ENCODE data around the gene LRP1. TPM values are rescaled to one million over a fixed set of nuclear protein-coding genes. Genes with fewer than 3 reads are reported as not detected.

The LRP1 gene
- total and polyA plus RNA-seq, 2 of the 13 experiments (the other 11 are each of a cell fraction or from before 2014, with no cell fraction given): 14.7 to 30.8 TPM

GRCh38 chr12:57213058-57213715, 84.9 kb downstream of the LRP1 start:
- Histone ChIP-seq H3K79me2 (ENCODE audit: insufficient read depth, low read length) (no peaks in the 10 kb centered on the region), H3K9me3 (ENCODE audit: low read length) (no peaks in the 10 kb centered on the region), H4K20me1 (ENCODE audit: insufficient read depth, low read length) (peaks cover 9% of the 10 kb centered on the region; the same call in 1 of the 2 replicates), H3K36me3 (replicated peaks in 1 of 2; ENCODE audit: control insufficient read depth in 1 of 2, insufficient read depth in 2 of 2, low read length in 2 of 2) (peaks cover 27 to 42% of the 10 kb centered on the region in 2 experiments; a peak in 4 of 5 replicates), H3K27ac (ENCODE audit: extremely low read length, insufficient read depth, low read length) (no peak overlapping the region), H3K4me1 (ENCODE audit: insufficient read depth, low read length) (peaks cover 37% of the 10 kb centered on the region), H3K27me3 (ENCODE audit: control insufficient read depth in 1 of 2, insufficient read depth in 2 of 2, low read length in 2 of 2) (peaks cover 9 to 33% of the 10 kb centered on the region in 2 experiments), H3K9ac (ENCODE audit: insufficient read depth, low read depth, low read length) (no peak overlapping the region), H3K4me3 (replicated peaks in 1 of 3; ENCODE audit: insufficient read depth in 1 of 3, low read depth in 2 of 3, low read length in 3 of 3) (no peak overlapping the region), H2AFZ (ENCODE audit: low read length) (no peak overlapping the region), H3K4me2 (ENCODE audit: low read depth, low read length) (no peak overlapping the region)
- DNase-seq (ENCODE audit: low spot score): peak; percentile 53
- in situ Hi-C loops (cut with HindIII; ENCODE audit: extremely low pct_ligation_motif_present, low pct_unique_long_range_greater_than_20kb) (no loop called here), intact Hi-C loops (cut with micrococcal nuclease; ENCODE audit: unreplicated experiment) (no loop called here)
- no TSS peak for BruUV-seq (replicated peaks)
- WGBS (ENCODE audit: low lambda C conversion rate): 30% methylated on average over 16 of the region's 16 CpGs
- peak; percentile 42 for ATAC-seq
- CTCF ChIA-PET (ENCODE audit: low intra/inter-chr PET ratio, low total read pairs): interaction anchor here (0.5 to 9.8 kb wide), 2 partner anchors 27 to 54 kb away, joined by 3 to 308 read pairs; a partner anchor contains a TSS
- FAIRE-seq: peak; percentile 40
- POLR2A ChIA-PET: interaction anchor here (0.7 to 2.6 kb wide), 8 partner anchors 17 to 312 kb away, joined by 3 to 14 read pairs (median 3); partner anchors contain the start of genes SHMT2 and STAT6
- TF ChIP-seq YY1 (IDR thresholded peaks at IDR 0.05; ENCODE audit: insufficient read depth, insufficient replicate concordance, low read depth, low read length): no peak
- no peak for TF ChIP-seq ZEB1 (IDR thresholded peaks at IDR 0.05; ENCODE audit: insufficient replicate concordance, low read depth)
- TF ChIP-seq ZNF644 (CRISPR knock-in tag; IDR thresholded peaks at IDR 0.05; ENCODE audit: low read depth): no peak
- no peak for TF ChIP-seq ZNF318 (CRISPR knock-in tag; IDR thresholded peaks at IDR 0.05)
- TF ChIP-seq ZC3H13 (CRISPR knock-in tag; IDR thresholded peaks at IDR 0.05): no peak
- TF ChIP-seq KLF13 (CRISPR knock-in tag; IDR thresholded peaks at IDR 0.05): no peak
- no peak for TF ChIP-seq FOXK2 (IDR thresholded peaks at IDR 0.05)
- TF ChIP-seq ZNF468 (CRISPR knock-in tag; IDR thresholded peaks at IDR 0.05): no peak
- TF ChIP-seq ZNF841 (CRISPR knock-in tag; IDR thresholded peaks at IDR 0.05; ENCODE audit: borderline replicate concordance): no peak
- no peak for TF ChIP-seq ZNF230 (CRISPR knock-in tag; IDR thresholded peaks at IDR 0.05)
- no peak for TF ChIP-seq ZBTB3 (CRISPR knock-in tag; IDR thresholded peaks at IDR 0.05; ENCODE audit: borderline replicate concordance, low read depth)
- no peak for TF ChIP-seq DRAP1 (CRISPR knock-in tag; IDR thresholded peaks at IDR 0.05)
- TF ChIP-seq FOXK1 (CRISPR knock-in tag; IDR thresholded peaks at IDR 0.05; ENCODE audit: borderline replicate concordance, low read depth): no peak
- no peak for TF ChIP-seq NCOA2 (CRISPR knock-in tag; IDR thresholded peaks at IDR 0.05)
- no peak for TF ChIP-seq NCOR1 (IDR thresholded peaks at IDR 0.05; ENCODE audit: borderline replicate concordance, low read length)
- TF ChIP-seq PHF8 (CRISPR knock-in tag; IDR thresholded peaks at IDR 0.05): no peak

All from HepG2 (cell line).